Endothelial cell of umbilical vein (primary cell): ENCODE results near the gene TCP11. TPM values are rescaled to one million over a fixed set of nuclear protein-coding genes. Genes with fewer than 3 reads are reported as not detected.
A peak's percentile ranks its signal among the peaks of the same experiment; 100 is the strongest.

Source experiments
- BruUV-seq: library from RNA; stranded (reverse); fragments of 400-500 nt; replicated peaks from 2 replicates; lab custom pipeline; 2021; lab: Mats Ljungman, UMichigan
- CTCF ChIA-PET: fragments of 300-600, 350-600 bp; sonication (Branson Sonifier 250); formaldehyde crosslinking; loops from one replicate; lab custom pipeline; 2021; ENCODE audit warnings: antibody characterized with exemption, inconsistent platforms; lab: Charles Lee
- POLR2A ChIA-PET: fragments of 300-600, 350-600 bp; sonication (Branson Sonifier 250); formaldehyde crosslinking; loops from one replicate; lab custom pipeline; 2021; ENCODE audit warnings: antibody characterized with exemption, inconsistent platforms; lab: Charles Lee
- DNase-seq: peaks from one replicate; pipeline ENCODE4 v3.0.0-alpha.2; 2011; ENCODE audit warnings: low read depth, low spot score
- FAIRE-seq: peaks from 2 replicates; lab custom pipeline; 2011; peaks lifted over from hg19 to GRCh38; lab: Jason Lieb, UNC
- H2AFZ ChIP-seq: 2 replicates; pipeline ENCODE4 v1.6.0; 2012; ENCODE audit warnings: low read depth, low read length, control low read depth, inconsistent platforms
- H3K27ac ChIP-seq: 2 replicates; pipeline ENCODE4 v1.5.1; 2011; ENCODE audit warnings: low read depth, mild to moderate bottlenecking, control low read depth, low read length, moderate library complexity; ENCODE audit not compliant: insufficient read depth
- H3K27me3 ChIP-seq, 2 experiments: 2 replicates each; pipeline versions ENCODE4 v1.6.0 to v1.6.1; 2011; ENCODE audit warnings: low read length in 2 of 2, mixed read lengths in 1 of 2; ENCODE audit not compliant: control insufficient read depth in 2 of 2, insufficient read depth in 2 of 2
- H3K36me3 ChIP-seq, 2 experiments: 2 replicates in 1 of 2; 3 replicates in 1 of 2; pipeline ENCODE4 v1.5.1; 2011; ENCODE audit warnings: low read length in 2 of 2, mild to moderate bottlenecking in 1 of 2, moderate library complexity in 1 of 2; ENCODE audit not compliant: control insufficient read depth in 2 of 2, insufficient read depth in 2 of 2; ENCODE audit errors: extremely low read depth in 1 of 2
- H3K4me1 ChIP-seq: 3 replicates; pipeline ENCODE4 v1.5.1; 2011; ENCODE audit warnings: mild to moderate bottlenecking, low read length; ENCODE audit not compliant: control insufficient read depth, insufficient read depth; ENCODE audit errors: extremely low read depth
- H3K4me2 ChIP-seq: 2 replicates; pipeline ENCODE4 v1.6.1; 2011; ENCODE audit warnings: low read length, control low read depth, mixed read lengths; ENCODE audit not compliant: insufficient read depth
- H3K4me3 ChIP-seq, 3 experiments: fragments of 200-600 bp in 1 of 3; sonication (generic), shearing (Covaris generic) in 1 of 3; replicated peaks in 1 of 3; 2 replicates each; pipeline ENCODE4 v1.5.1; 2011 to 2016; ENCODE audit warnings: control low read depth in 3 of 3, low read length in 3 of 3, mild to moderate bottlenecking in 2 of 3, inconsistent platforms in 1 of 3, low read depth in 1 of 3, moderate library complexity in 1 of 3; ENCODE audit not compliant: insufficient read depth in 1 of 3
- H3K79me2 ChIP-seq: 2 replicates; pipeline ENCODE4 v1.6.0; 2012; ENCODE audit warnings: low read length, inconsistent platforms; ENCODE audit not compliant: control insufficient read depth, insufficient read depth
- H3K9ac ChIP-seq: replicated peaks from 2 replicates; pipeline ENCODE3; 2011; ENCODE audit warnings: low read length, control low read depth; ENCODE audit not compliant: insufficient read depth; ENCODE audit errors: extremely low read depth
- H3K9me1 ChIP-seq: replicated peaks from 3 replicates; pipeline ENCODE4 v1.6.0; 2011; ENCODE audit warnings: mild to moderate bottlenecking, low read length; ENCODE audit not compliant: control insufficient read depth, insufficient read depth; ENCODE audit errors: extremely low read depth
- H3K9me3 ChIP-seq: replicated peaks from 2 replicates; pipeline ENCODE4 v1.5.1; 2012; ENCODE audit warnings: low read length, inconsistent platforms; ENCODE audit not compliant: control insufficient read depth, insufficient read depth
- H4K20me1 ChIP-seq: replicated peaks from 2 replicates; pipeline ENCODE3; 2011; ENCODE audit warnings: mild to moderate bottlenecking, low read length; ENCODE audit not compliant: control insufficient read depth, insufficient read depth; ENCODE audit errors: extremely low read depth
- EZH2 ChIP-seq: IDR thresholded peaks from 2 replicates; pipeline ENCODE4 v1.6.1; 2012; ENCODE audit warnings: borderline replicate concordance, low read depth, mild to moderate bottlenecking, moderate library complexity, low read length, inconsistent platforms; ENCODE audit not compliant: severe bottlenecking
- FOS ChIP-seq: IDR thresholded peaks from 2 replicates; pipeline ENCODE4 v1.6.1; 2011; ENCODE audit warnings: mild to moderate bottlenecking, low read length, moderate library complexity, borderline replicate concordance; ENCODE audit not compliant: insufficient read depth
- GATA2 ChIP-seq: IDR thresholded peaks from 2 replicates; pipeline ENCODE4 v1.7.0; 2011; ENCODE audit warnings: low read depth, mild to moderate bottlenecking, moderate library complexity, mixed read lengths, low read length; ENCODE audit not compliant: insufficient read length, insufficient read depth
- JUN ChIP-seq: IDR thresholded peaks from 2 replicates; pipeline ENCODE4 v1.6.1; 2011; ENCODE audit warnings: borderline replicate concordance, low read depth; ENCODE audit not compliant: insufficient read length, insufficient read depth
- MYC ChIP-seq: IDR thresholded peaks from one replicate; pipeline ENCODE4 v1.6.1; 2011; ENCODE audit warnings: mild to moderate bottlenecking, low read depth, low read length
- POLR2A ChIP-seq: IDR thresholded peaks from 2 replicates; pipeline ENCODE4 v1.6.1; 2012; ENCODE audit warnings: low read depth, mild to moderate bottlenecking, control low read depth, low read length
- POLR2AphosphoS5 ChIP-seq: IDR thresholded peaks from 2 replicates; pipeline ENCODE4 v1.6.1; 2012; ENCODE audit warnings: low read depth, mild to moderate bottlenecking, control low read depth, low read length, moderate library complexity; ENCODE audit not compliant: insufficient read depth
- dilution Hi-C: fragments of 300-500 bp; cut with MboI; formaldehyde crosslinking; loops from one replicate; pipeline ENCODE4 v1.15.0; 2019; ENCODE audit warnings: low sequenced_read_pairs; ENCODE audit not compliant: extremely low pct_ligation_motif_present
- intact Hi-C: fragments of 100-400 bp; cut with micrococcal nuclease; formaldehyde crosslinking; loops from one replicate; pipeline ENCODE4 v1.10.0; 2022
- polyA plus RNA-seq, 4 experiments: library from polyadenylated mRNA; depleted of rRNA in 3 of 4; stranded (reverse) in 3 of 4; unstranded in 1 of 4; fragments of >200 nt; gene quantifications; 2 replicates each; pipeline versions ENCODE4 v1.2.1 to v1.2.3, GENCODE V29; 2011 to 2012; ENCODE audit warnings: missing spikeins in 1 of 4
- total RNA-seq: library from RNA; stranded (reverse); gene quantifications from 2 replicates; pipeline ENCODE4 v1.2.3, GENCODE V29; 2021
- TF ChIP-seq, protein P1 (sequence below): IDR thresholded peaks from 2 replicates; pipeline ENCODE4 v1.6.1; 2011; ENCODE audit not compliant: insufficient read depth, insufficient read length
- TF ChIP-seq, protein P2 (sequence below), 2 donors: IDR thresholded peaks; 1 replicate in 1 of 2; 2 replicates in 1 of 2; pipeline ENCODE4 v1.5.1; 2011; ENCODE audit warnings: low read length in 2 of 2, mild to moderate bottlenecking in 2 of 2, moderate library complexity in 2 of 2, control low read depth in 1 of 2, inconsistent platforms in 1 of 2, low read depth in 1 of 2; ENCODE audit not compliant: insufficient read depth in 1 of 2; ENCODE audit errors: extremely low read depth in 1 of 2

Gene TCP11
- total and polyA plus RNA-seq, 2 donors (not counting 3 experiments of a cell fraction or from before 2014, with no cell fraction given): 0.18 TPM; not detected in 1

DNA sequence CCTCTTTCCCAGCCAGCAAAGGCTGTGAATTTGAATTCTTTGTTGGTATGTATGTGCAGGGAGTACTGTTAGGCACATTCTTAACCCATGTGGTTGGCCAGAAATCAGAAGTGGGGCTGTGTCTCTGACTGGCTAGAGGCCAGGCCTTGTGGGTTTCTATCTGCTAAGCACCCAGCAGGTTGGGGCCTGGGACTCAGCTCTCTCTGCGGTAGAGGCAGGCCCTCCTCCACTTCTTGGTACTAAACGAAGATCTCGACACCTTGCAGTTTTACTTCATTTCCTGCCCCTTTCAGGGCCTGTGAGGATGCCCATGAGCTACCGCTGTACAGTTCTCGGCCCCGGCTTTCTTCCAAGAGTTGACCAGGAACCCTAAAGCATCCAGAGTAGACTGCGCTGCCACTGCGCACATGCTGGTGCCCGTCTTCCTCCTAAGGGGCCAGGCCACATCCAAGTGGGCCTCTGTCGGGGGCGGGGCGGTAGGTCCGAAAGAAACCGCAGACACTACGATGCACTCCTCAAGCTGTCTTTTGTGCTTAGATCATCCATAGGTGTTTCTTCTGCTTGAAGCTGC is 51.1 kb downstream of the TCP11 start:
- Histone ChIP-seq H3K4me3 (no peak overlapping the region), H3K27me3 (no peaks in the 10 kb centered on the region), H3K9ac (no peak overlapping the region), H3K79me2 (no peaks in the 10 kb centered on the region), H3K4me2 (no peak overlapping the region), H3K9me3 (no peaks in the 10 kb centered on the region), H3K36me3 (peaks cover 0 to 27% of the 10 kb centered on the region in 2 experiments), H4K20me1 (no peaks in the 10 kb centered on the region), H3K27ac (no peak overlapping the region), H3K4me1 (no peaks in the 10 kb centered on the region), H2AFZ (no peak overlapping the region), H3K9me1 (no peaks in the 10 kb centered on the region)
- intact Hi-C loops (no loop called here), dilution Hi-C loops (no loop called here)
- TSS peak; percentile 33 for BruUV-seq
- no peak for FAIRE-seq
- TF ChIP-seq MYC: no peak
- TF ChIP-seq POLR2A: no peak
- no peak for TF ChIP-seq GATA2
- TF ChIP-seq, protein P1, sequence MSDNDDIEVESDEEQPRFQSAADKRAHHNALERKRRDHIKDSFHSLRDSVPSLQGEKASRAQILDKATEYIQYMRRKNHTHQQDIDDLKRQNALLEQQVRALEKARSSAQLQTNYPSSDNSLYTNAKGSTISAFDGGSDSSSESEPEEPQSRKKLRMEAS: no peak
- TF ChIP-seq EZH2: no peak
- TF ChIP-seq, protein P2, sequence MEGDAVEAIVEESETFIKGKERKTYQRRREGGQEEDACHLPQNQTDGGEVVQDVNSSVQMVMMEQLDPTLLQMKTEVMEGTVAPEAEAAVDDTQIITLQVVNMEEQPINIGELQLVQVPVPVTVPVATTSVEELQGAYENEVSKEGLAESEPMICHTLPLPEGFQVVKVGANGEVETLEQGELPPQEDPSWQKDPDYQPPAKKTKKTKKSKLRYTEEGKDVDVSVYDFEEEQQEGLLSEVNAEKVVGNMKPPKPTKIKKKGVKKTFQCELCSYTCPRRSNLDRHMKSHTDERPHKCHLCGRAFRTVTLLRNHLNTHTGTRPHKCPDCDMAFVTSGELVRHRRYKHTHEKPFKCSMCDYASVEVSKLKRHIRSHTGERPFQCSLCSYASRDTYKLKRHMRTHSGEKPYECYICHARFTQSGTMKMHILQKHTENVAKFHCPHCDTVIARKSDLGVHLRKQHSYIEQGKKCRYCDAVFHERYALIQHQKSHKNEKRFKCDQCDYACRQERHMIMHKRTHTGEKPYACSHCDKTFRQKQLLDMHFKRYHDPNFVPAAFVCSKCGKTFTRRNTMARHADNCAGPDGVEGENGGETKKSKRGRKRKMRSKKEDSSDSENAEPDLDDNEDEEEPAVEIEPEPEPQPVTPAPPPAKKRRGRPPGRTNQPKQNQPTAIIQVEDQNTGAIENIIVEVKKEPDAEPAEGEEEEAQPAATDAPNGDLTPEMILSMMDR (IDR thresholded peaks at IDR 0.05; ENCODE audit: extremely low read depth in 1 of 2, insufficient read depth in 1 of 2, low read depth in 1 of 2, low read length in 2 of 2): no peak
- no peak for TF ChIP-seq JUN
- TF ChIP-seq FOS: no peak
- no peak for TF ChIP-seq POLR2AphosphoS5
- no peak for DNase-seq
- POLR2A ChIA-PET: no interaction called here
- CTCF ChIA-PET: interaction anchor here (1.1 to 2.1 kb wide), 3 partner anchors 34 to 151 kb away, joined by 3 to 10 read pairs (median 4); no protein-coding TSS in a partner anchor
